Measurements from ENCODE around the gene RABAC1. TPM values are rescaled to one million over a fixed set of nuclear protein-coding genes. Genes with fewer than 3 reads are reported as not detected.
"Not testable (repeated sequence)": the region's sequence is repeated elsewhere in the genome, so short reads cannot be mapped to it uniquely, and the experiment has no call there.

RABAC1 gene
- total RNA-seq, 1 donor from 2014 or later: 124 TPM

- Mint-ChIP-seq H3K27me3 (peaks cover 44% of the 10 kb centered on the region), H3K4me1 (ENCODE audit: unreplicated experiment) (peaks cover 5% of the 10 kb centered on the region), H3K36me3 (no peaks in the 10 kb centered on the region), H3K9me3 (no peaks in the 10 kb centered on the region), H3K4me3 (peak overlapping the region; percentile 89), H3K27ac (peak overlapping the region; percentile 64)
- TF ChIP-seq CTCF (conservative IDR thresholded peaks at IDR 0.05): no peak
- DNase-seq (ENCODE audit: extremely low spot score, unreplicated experiment): no peak
Measured at GRCh38 chr19:41940731-41941409, 18.3 kb downstream of the RABAC1 start.

GRCh38 chr19:41939861-41940730, 19.0 kb downstream of the RABAC1 start:
- no peaks in the 10 kb centered on the region for H3K9me3 Mint-ChIP-seq
- peak; percentile 78 for DNase-seq (ENCODE audit: extremely low spot score, unreplicated experiment)
- no peaks in the 10 kb centered on the region for H3K36me3 Mint-ChIP-seq
- H3K4me3 Mint-ChIP-seq: peak overlapping the region; percentile 89
- H3K4me1 Mint-ChIP-seq (ENCODE audit: unreplicated experiment): peaks cover 7% of the 10 kb centered on the region
- peak overlapping the region; percentile 64 for H3K27ac Mint-ChIP-seq
- TF ChIP-seq CTCF (conservative IDR thresholded peaks at IDR 0.05): no peak
- peaks cover 50% of the 10 kb centered on the region for H3K27me3 Mint-ChIP-seq

GRCh38 chr19:41939209-41939608, 19.9 kb downstream of the RABAC1 start:
- peaks cover 55% of the 10 kb centered on the region for H3K27me3 Mint-ChIP-seq

GRCh38 chr19:41937525-41938468, 21.3 kb downstream of the RABAC1 start:
- no peak for DNase-seq (ENCODE audit: extremely low spot score, unreplicated experiment)
- Mint-ChIP-seq H3K4me3 (peak overlapping the region; percentile 37), H3K4me1 (ENCODE audit: unreplicated experiment) (peaks cover 12% of the 10 kb centered on the region), H3K27ac (no peak overlapping the region), H3K9me3 (no peaks in the 10 kb centered on the region), H3K36me3 (no peaks in the 10 kb centered on the region), H3K27me3 (peaks cover 64% of the 10 kb centered on the region)
- peak; percentile 38 for TF ChIP-seq CTCF (conservative IDR thresholded peaks at IDR 0.05)

More at GRCh38 chr19:41939209-41939608, 19.9 kb downstream of the RABAC1 start:
- peaks cover 12% of the 10 kb centered on the region for H3K4me1 Mint-ChIP-seq (ENCODE audit: unreplicated experiment)
- not testable (repeated sequence) for H3K9me3 Mint-ChIP-seq; DNase-seq (ENCODE audit: extremely low spot score, unreplicated experiment); H3K27ac Mint-ChIP-seq; H3K4me3 Mint-ChIP-seq; H3K36me3 Mint-ChIP-seq

GRCh38 chr19:41936961-41937360, 22.2 kb downstream of the RABAC1 start:
- H3K27me3 Mint-ChIP-seq: peaks cover 70% of the 10 kb centered on the region
- H3K27ac Mint-ChIP-seq: no peak overlapping the region
- H3K4me1 Mint-ChIP-seq (ENCODE audit: unreplicated experiment): peaks cover 12% of the 10 kb centered on the region
- no peak for TF ChIP-seq CTCF (conservative IDR thresholded peaks at IDR 0.05)
- H3K4me3 Mint-ChIP-seq: no peak overlapping the region
- no peaks in the 10 kb centered on the region for H3K36me3 Mint-ChIP-seq
- no peak for DNase-seq (ENCODE audit: extremely low spot score, unreplicated experiment)
- no peaks in the 10 kb centered on the region for H3K9me3 Mint-ChIP-seq

All from type B pancreatic cell (in vitro differentiated cells).